ENCODE results near the gene TEKTIP1.

DNA sequence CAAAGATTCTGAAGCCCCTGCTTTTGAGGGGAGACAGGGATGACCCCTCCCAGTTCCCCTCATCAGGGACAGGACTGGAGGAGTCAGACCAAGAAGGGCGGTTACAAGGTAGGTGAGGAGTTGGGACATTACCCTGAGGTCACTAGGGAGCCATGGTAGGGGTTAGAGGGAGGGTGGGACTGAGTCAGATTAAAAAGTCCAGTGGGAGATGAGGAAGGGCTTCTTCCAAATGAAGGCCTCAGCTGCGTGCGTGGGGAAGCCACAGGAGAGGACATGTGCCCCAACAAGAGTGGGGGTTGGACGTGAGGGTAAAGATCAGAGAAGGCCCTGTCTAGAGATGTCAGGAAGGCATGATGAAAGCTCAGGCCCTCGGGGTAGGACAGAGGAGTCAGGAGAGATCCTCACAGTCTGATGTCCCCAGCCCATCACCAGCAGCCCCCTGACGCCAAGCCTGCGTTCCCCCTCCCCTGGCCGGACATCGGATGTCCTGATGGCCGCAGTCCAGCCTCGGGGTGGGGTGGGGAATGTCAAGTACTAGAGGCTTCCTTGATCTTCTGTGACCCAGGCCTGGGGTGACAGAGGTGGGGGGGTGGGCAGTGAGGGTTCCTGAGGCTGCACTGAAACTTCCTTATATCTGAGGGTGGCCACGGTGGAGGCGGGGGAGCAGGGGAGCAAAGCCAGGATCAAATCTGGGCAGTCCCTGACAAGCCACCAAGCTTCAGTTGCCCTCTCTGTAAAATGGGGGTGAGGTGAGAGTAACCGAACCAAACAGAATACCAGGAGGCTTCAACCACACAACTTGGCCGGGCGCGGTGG, 24.9 kb downstream of the TEKTIP1 start:
- no peak for TF ChIP-seq POLR2A (IDR thresholded peaks at IDR 0.05)
- TF ChIP-seq, protein P1, sequence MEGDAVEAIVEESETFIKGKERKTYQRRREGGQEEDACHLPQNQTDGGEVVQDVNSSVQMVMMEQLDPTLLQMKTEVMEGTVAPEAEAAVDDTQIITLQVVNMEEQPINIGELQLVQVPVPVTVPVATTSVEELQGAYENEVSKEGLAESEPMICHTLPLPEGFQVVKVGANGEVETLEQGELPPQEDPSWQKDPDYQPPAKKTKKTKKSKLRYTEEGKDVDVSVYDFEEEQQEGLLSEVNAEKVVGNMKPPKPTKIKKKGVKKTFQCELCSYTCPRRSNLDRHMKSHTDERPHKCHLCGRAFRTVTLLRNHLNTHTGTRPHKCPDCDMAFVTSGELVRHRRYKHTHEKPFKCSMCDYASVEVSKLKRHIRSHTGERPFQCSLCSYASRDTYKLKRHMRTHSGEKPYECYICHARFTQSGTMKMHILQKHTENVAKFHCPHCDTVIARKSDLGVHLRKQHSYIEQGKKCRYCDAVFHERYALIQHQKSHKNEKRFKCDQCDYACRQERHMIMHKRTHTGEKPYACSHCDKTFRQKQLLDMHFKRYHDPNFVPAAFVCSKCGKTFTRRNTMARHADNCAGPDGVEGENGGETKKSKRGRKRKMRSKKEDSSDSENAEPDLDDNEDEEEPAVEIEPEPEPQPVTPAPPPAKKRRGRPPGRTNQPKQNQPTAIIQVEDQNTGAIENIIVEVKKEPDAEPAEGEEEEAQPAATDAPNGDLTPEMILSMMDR (IDR thresholded peaks at IDR 0.05), result no peak
- no peak for TF ChIP-seq EP300 (IDR thresholded peaks at IDR 0.05; ENCODE audit: low read depth)
